Globus pallidus (tissue), 1 donor: ENCODE results near the gene LCE1E.

Experiments used
- DNase-seq: peaks from one replicate; pipeline ENCODE4 v3.0.0-alpha.2; 2015; ENCODE audit warnings: low spot score

Gene LCE1E

DNA sequence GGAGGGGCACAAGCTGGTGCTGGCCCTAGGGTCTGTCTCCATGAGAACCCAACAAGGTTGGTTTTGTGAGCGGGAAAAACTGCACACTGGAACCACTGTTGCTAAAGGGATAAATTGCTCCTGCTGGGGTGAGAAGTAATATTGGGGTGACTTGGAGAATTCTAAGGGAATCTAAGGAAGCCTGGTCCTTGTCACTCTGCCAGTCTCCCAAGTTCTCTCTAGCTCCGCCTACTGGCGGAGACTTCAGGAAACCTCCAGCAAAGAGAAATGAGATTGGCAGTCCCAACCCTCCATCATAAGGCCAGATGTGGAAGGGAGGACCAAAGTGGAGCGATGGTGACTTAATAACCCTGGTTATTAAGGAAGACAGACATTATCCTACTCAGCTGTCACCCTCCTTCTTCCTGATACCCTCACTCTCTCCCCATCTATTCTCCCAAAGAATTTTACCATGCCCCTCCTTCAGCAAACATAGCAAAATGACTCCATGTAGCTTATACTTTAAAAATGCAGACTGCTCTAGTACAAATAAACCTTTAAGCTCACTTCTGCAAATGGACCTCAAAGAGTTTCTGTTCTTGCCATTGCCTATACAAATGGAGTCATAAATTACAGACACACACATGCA lies 8.4 kb upstream of the LCE1E start:
- DNase-seq = no peak

DNA sequence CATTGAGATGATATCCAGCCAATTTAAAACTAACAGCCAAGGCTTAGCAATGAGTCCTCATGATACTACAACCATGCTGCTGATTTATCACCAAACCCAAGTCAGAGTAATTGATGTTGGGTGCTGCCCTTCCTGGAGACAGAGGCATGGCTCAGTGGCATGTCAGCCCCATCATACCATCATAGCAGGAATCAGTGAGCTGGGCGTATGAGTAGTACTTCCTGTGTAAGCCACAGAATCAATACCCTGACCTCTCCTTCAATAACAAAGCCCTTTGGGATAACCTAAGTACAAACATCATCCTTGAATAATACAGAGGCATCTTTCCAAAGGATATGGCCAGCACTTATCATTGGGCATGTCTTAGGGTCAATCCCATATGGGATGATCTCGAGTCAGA lies 3.0 kb upstream of the LCE1E start:
- DNase-seq = no peak

GRCh38 chr1:152795686-152796085 lies 9.6 kb downstream of the LCE1E start:
- DNase-seq = no peak

GRCh38 chr1:152796421-152796820 lies 10.4 kb downstream of the LCE1E start, which contains the start of gene LCE1D:
Gene LCE1D, plus strand, starts transcription at chr1:152796721. Its CDS starts 1,074 bp downstream, at chr1:152797795.
- no peak for DNase-seq

DNA sequence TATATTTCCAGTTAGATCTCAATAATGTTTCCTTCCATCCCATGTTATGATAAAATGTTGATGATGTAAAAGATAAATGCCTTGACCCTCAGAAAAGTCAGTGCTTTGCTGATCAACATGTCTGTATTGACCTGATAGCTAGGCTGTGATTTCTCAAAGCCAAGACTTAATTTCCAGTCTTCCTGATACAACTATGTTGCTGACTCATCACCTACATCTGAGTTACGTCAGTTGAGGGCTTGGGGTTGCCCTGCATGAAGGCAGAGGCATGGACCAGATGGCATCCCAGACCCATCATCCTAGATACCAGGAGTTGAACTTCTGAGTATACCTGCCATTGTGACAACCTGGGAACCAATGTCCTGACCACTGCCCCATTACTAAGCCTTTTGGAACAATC lies 15.3 kb downstream of the LCE1E start:
- DNase-seq = no peak

DNA sequence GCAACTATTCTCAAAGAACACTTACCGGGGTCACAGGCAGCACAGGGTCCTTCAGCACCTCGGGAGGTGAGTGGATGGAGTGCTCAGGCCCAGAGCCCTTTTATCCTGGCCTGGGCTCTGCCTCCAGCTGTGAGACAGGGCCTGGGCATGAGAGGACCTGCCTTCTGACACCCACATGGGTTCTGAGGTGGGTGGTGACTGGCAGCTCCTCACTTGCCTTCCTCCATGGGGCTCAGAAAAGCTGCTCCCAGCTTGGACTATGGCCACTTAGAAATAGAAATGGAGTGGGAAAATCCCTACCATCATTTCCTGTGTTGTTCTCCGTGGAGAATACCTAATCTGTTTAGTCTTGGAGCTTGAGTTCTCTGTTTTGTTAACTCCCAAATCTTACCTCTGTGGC lies 20.5 kb downstream of the LCE1E start, which contains the start of gene LCE1C:
TSS of gene LCE1C (minus strand) at position 76 of the 400 bp plus-strand sequence. CDS start 1,173 bp downstream, outside the sequence.
- no peak for DNase-seq

- no peak for DNase-seq
These were observed 25.0 kb downstream of the LCE1E start for GRCh38 chr1:152811050-152811449.

DNA sequence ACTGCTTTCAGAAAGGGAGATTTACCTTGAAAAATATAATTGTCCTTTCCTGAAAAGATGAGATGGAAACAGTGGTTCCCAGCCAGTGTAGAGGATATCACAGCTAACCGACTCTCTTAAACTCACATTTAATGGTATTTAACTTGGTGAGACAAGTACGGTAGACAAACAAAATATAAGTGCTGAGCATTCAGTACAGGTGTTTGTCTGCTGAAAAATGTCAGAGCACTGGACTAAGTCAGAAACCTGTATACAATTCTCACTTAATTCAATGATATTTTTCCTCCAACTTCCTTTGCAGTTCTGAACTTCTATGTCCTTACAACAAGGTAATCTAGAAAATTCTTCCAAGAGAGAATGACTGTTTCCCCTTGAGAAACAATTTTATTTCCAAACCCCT lies 25.6 kb downstream of the LCE1E start, which contains the start of gene LCE1B:
TSS of gene LCE1B (plus strand) at position 301 of the 400 bp plus-strand sequence. CDS start 476 bp downstream, outside the sequence.
- DNase-seq = no peak

DNA sequence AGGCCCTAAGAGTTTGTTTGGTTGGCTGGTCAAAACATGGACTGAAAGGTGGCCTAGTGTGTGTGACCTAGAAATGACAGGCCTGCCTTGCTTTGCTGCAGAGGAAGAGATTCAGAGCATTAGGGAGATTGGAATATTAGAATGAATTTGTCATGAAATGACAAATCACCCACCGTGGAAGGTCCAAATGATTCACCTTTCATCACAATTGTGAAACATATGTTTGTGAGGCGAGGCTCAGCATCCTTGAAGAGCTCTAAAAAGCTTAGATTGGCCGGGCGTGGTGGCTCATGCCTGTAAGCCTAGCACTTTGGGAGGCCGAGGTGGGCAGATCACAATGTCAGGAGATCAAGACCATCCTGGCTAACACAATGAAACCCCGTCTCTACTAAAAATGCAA lies 31.3 kb downstream of the LCE1E start:
- DNase-seq = no peak

DNA sequence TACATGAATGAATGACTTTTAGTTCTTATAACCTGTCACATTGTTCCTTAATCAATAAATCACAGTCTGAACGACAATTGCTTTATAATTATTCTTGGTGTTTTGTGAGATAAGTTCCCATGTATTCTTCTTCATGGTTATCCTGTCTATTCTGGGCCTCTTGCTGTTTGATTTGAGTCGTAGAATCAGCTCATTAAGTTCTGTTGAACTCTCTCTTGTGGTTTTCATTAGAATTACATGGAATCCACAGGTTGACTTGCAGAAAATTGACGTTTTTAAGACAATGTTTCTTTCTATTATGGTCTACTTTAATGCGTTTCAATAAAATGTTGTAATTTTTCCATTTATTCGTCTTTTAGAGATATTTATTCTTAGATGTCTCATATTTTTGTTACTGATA lies 37.2 kb downstream of the LCE1E start:
- DNase-seq = no peak

GRCh38 chr1:152824964-152825363 lies 38.9 kb downstream of the LCE1E start:
- no peak for DNase-seq

- DNase-seq = no peak
These were observed 41.1 kb downstream of the LCE1E start, which contains the start of gene LCE1A for GRCh38 chr1:152827173-152827572. Gene LCE1A, plus strand, starts transcription at chr1:152827473. Its CDS starts 0 bp downstream, at chr1:152827473.

DNA sequence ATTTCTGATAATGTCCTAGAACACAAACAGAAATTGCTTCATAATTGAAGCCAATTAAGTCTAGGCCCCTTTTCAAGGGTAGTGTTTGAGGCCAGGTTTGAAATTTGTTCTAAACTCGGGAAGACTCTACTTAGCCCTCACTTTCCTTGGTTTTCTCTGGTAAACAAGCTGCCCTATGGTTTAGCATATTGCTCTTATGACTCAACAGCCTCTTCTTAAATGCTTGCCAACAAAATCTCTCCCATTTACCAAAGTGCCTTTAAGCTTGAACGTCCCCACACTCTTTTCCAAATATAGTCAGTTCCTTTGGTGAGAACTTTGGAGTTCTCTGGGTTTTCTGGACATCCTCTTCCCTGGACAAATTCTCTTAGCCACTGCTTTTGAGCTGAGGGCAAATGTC lies 50.8 kb downstream of the LCE1E start:
- DNase-seq = no peak
